Lower leg skin (tissue), 4 donors: ENCODE data around the gene FAM53B. TPM values are rescaled to one million over a fixed set of nuclear protein-coding genes. Genes with fewer than 3 reads are reported as not detected.

ENCODE experiments used
- DNase-seq, 2 donors: peaks; one replicate each; pipeline ENCODE4 v3.0.0-alpha.2; 2019; ENCODE audit warnings: low spot score in 2 of 2
- H3K4me3 ChIP-seq: fragments of 200-600 bp; sonication (generic); 2 replicates; pipeline ENCODE4 v1.5.1; 2017; ENCODE audit warnings: mild to moderate bottlenecking, low read depth; ENCODE audit not compliant: poor library complexity, severe bottlenecking
- CTCF ChIP-seq, 3 donors: fragments of 450-650 bp; IDR thresholded peaks; one replicate each; pipeline ENCODE4 v1.5.1; 2016; ENCODE audit warnings: antibody characterized with exemption in 3 of 3, mild to moderate bottlenecking in 3 of 3, moderate library complexity in 2 of 3
- POLR2A ChIP-seq, 2 donors: fragments of 450-650 bp; IDR thresholded peaks; one replicate each; pipeline ENCODE4 v1.6.1; 2016 to 2017; ENCODE audit warnings: antibody characterized with exemption in 2 of 2, mild to moderate bottlenecking in 1 of 2, moderate library complexity in 1 of 2
- WGBS, 2 donors: methylation state at CpG; one replicate each; pipeline ENCODE4 v1.1.5; 2018; 5-methylcytosine and 5-hydroxymethylcytosine counted together
- intact Hi-C: fragments of 100-400 bp; cut with DNase I; formaldehyde crosslinking; loops from one replicate; pipeline ENCODE4 v1.15.0; 2023; ENCODE audit warnings: low total_unique reads
- total RNA-seq, 4 donors: library from RNA; depleted of rRNA; stranded (reverse); fragments of >200 nt; gene quantifications; one replicate each; pipeline ENCODE4 v1.1.0, GENCODE V29; 2016

The FAM53B gene
- total RNA-seq, 4 donors from 2014 or later, result 41.5 to 69.1 (median 58.2) TPM

- WGBS, 2 donors, result 87% methylated on average over 9 to 11 of the region's 11 CpGs
- TF ChIP-seq POLR2A (IDR thresholded peaks at IDR 0.05) (no peak), CTCF (IDR thresholded peaks at IDR 0.05) (no peak)
- H3K4me3 ChIP-seq, result no peak overlapping the region
- no peak for DNase-seq
- intact Hi-C loops, result no loop called here
Measured at GRCh38 chr10:124663766-124664360, 80.3 kb downstream of the FAM53B start.

- 80 to 86% methylated on average over 8 of the region's 8 CpGs for whole genome bisulfite sequencing, 2 donors
- intact Hi-C loops, result no loop called here
- TF ChIP-seq CTCF (IDR thresholded peaks at IDR 0.05), result no peak
- TF ChIP-seq POLR2A (IDR thresholded peaks at IDR 0.05), result no peak
- H3K4me3 ChIP-seq, result no peak overlapping the region
- no peak for DNase-seq
Measured at GRCh38 chr10:124663228-124663627, 81.0 kb downstream of the FAM53B start.

- H3K4me3 ChIP-seq, result no peak overlapping the region
- no peak for DNase-seq
- TF ChIP-seq POLR2A (IDR thresholded peaks at IDR 0.05) (no peak), CTCF (IDR thresholded peaks at IDR 0.05) (no peak)
- WGBS, 2 donors, result 96% methylated on average over 9 of the region's 9 CpGs
- intact Hi-C loops, result no loop called here
Measured at GRCh38 chr10:124661660-124662180, 82.5 kb downstream of the FAM53B start.

GRCh38 chr10:124660404-124661125 lies 83.6 kb downstream of the FAM53B start:
- intact Hi-C loops, result no loop called here

GRCh38 chr10:124659380-124659779 lies 84.8 kb downstream of the FAM53B start:
- WGBS, 2 donors, result 42 to 49% methylated on average over 2 of the region's 2 CpGs
- no peak overlapping the region for H3K4me3 ChIP-seq
- intact Hi-C loops, result no loop called here
- no peak for TF ChIP-seq CTCF (IDR thresholded peaks at IDR 0.05)
- no peak for DNase-seq

More at GRCh38 chr10:124660404-124661125, 83.6 kb downstream of the FAM53B start:
- TF ChIP-seq CTCF (IDR thresholded peaks at IDR 0.05) (no peak), POLR2A (IDR thresholded peaks at IDR 0.05) (no peak)
- DNase-seq, result no peak
- 88 to 92% methylated on average over 12 of the region's 12 CpGs for WGBS, 2 donors
- H3K4me3 ChIP-seq, result no peak overlapping the region
